ENCODE results near the gene RBM10.

RBM10 gene

DNA sequence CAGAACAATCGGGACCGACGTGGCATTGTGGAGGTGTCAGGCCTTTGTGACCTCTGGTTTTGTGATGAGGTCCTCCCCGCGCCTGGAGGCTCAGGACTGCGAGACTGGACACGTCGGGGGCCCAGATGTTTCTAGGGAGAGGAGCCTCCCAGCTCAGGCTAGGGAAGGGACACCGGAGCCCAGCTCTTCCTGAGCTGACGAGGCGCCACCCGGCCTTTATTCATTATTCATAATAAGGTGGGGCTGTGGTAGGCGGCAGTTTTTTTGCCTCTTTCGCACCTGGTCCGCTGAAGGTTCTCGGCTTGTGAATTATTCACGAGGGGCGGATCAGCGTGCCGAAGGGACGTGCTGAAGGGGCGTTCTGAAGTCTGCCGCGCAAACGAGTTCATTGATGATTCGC is 46.3 kb downstream of the RBM10 start:
- Histone ChIP-seq H3K4me1 (ENCODE audit: insufficient read depth, low read length) (peaks cover 21% of the 10 kb centered on the region), H3K9ac (ENCODE audit: low read length) (peak overlapping the region; percentile 57), H3K9me3 (ENCODE audit: low read length) (no peaks in the 10 kb centered on the region), H3K27me3 (ENCODE audit: control insufficient read depth in 1 of 2, insufficient read depth in 2 of 2, low read length in 2 of 2) (peaks cover 0 to 25% of the 10 kb centered on the region in 2 donors), H3K27ac (ENCODE audit: low read depth, low read length) (no peak overlapping the region), H3K36me3 (ENCODE audit: insufficient read depth, low read length) (no peaks in the 10 kb centered on the region), H3K4me3 (ENCODE audit: low read depth in 1 of 2, low read length in 2 of 2) (peak overlapping the region; percentile 11 to 72)

DNA sequence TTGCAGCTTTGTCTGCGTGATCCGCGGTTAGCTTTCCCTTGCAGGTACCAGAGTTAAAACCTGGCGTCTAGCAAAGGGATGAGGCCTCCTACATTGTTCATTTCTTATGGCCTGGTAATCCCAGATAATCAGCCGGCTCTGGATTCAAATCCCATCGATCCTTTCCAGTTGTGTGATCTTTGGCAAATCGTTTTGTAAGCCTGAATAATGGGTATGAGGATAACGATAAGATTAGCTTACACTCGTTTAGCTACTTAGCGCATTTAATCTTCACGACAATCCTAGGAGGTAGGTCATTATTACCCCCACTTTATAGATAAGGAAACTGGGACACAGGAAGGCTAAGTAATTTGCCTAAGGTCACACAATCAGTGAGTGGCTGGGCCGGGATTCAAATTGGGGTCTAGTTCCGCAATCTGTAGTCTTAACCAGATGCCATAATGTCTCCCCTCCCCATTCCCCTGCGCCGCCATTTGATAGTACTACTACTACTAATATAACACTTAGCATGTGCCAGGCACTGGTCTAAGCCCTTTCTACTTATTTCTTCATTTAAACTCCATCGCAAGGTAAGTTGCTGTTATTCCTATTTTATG is 46.9 kb downstream of the RBM10 start:
- Histone ChIP-seq H3K36me3 (ENCODE audit: insufficient read depth, low read length) (no peaks in the 10 kb centered on the region), H3K27ac (ENCODE audit: low read depth, low read length) (no peak overlapping the region), H3K27me3 (ENCODE audit: control insufficient read depth in 1 of 2, insufficient read depth in 2 of 2, low read length in 2 of 2) (peaks cover 0 to 24% of the 10 kb centered on the region in 2 donors), H3K4me3 (ENCODE audit: low read depth in 1 of 2, low read length in 2 of 2) (peak overlapping the region in 1 of 2 donors; percentile 72), H3K9me3 (ENCODE audit: low read length) (no peaks in the 10 kb centered on the region), H3K9ac (ENCODE audit: low read length) (no peak overlapping the region), H3K4me1 (ENCODE audit: insufficient read depth, low read length) (peaks cover 27% of the 10 kb centered on the region)

DNA sequence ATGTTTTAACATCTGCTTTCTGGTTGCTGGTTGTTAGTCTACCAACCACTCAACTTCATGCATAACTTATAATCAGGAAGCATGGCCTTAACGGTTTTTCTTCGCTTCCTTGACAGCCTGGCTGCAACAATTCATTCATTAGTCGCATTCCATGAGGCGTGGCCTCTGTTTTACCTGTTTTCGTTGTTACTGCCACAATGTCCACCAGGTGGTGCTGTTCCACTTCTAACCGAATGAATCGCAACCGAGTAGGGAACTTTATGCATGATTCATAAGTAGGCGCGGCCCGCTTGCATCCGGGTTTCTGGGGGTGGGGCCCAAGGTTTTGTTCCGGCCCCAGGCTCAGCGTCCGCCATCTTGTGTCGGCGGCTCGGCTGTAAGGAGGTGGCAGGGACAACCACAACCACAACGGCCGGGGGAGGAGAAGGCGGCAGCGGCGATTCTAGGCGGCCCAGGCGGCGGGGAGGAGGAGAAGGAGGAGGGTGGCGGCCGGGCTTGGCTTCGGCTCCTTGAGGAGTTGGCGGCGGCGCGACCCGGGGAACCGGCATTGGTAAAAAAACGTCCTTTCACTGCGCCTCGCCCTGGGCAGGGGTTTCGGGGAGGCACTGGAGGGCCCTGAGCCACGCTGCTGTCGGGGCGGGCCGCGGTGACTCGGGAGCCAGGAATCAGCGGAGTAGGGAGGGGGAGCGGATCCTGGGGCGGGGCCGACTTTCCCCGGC is 48.6 kb downstream of the RBM10 start, which contains the start of gene UBA1:
TSS of gene UBA1 (plus strand) at position 355 of the 719 bp plus-strand sequence. CDS start 4,974 bp downstream, outside the sequence.
- Histone ChIP-seq H3K36me3 (ENCODE audit: insufficient read depth, low read length) (peaks cover 9% of the 10 kb centered on the region), H3K4me3 (ENCODE audit: low read depth in 1 of 2, low read length in 2 of 2) (peak within 1 kb of the TSS; percentile 63 to 88), H3K9ac (ENCODE audit: low read length) (peak within 1 kb of the TSS; percentile 96), H3K4me1 (ENCODE audit: insufficient read depth, low read length) (peaks cover 42% of the 10 kb centered on the region), H3K27ac (ENCODE audit: low read depth, low read length) (peak within 1 kb of the TSS; percentile 70), H3K27me3 (ENCODE audit: control insufficient read depth in 1 of 2, insufficient read depth in 2 of 2, low read length in 2 of 2) (peaks cover 0 to 21% of the 10 kb centered on the region in 2 donors), H3K9me3 (ENCODE audit: low read length) (no peaks in the 10 kb centered on the region)

DNA sequence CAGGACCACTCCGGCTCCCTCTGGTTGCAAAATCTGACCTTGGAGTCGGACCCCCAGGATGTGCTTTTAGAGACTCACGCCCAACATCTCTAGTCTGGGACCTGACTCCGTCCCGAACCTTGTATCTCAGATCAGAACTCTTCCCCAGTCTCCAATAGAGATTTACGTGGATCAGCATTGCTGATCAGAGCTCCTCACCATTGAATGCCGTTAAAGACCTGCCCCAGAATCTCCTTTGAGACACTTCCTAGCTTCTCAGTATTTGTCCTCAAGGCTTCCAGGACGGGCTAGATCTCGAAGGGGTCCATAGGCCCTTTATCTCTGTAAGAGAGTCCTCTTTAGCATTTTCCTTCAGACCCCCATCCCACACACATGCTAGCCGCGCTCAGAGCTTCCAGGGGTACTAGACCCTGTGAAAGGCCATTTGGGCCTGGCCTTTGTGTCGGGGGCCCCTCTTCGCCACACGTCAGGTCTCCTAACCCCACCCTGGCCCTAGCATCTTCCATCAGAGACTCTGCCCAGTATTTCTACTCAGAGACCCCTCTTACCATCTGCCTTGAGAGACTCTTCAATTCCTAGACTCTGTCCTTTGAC is 49.3 kb downstream of the RBM10 start:
- Histone ChIP-seq H3K9ac (ENCODE audit: low read length) (peak overlapping the region; percentile 96), H3K4me1 (ENCODE audit: insufficient read depth, low read length) (peaks cover 43% of the 10 kb centered on the region), H3K27ac (ENCODE audit: low read depth, low read length) (peak overlapping the region; percentile 70), H3K27me3 (ENCODE audit: control insufficient read depth in 1 of 2, insufficient read depth in 2 of 2, low read length in 2 of 2) (peaks cover 0 to 21% of the 10 kb centered on the region in 2 donors), H3K4me3 (ENCODE audit: low read depth in 1 of 2, low read length in 2 of 2) (peak overlapping the region; percentile 63 to 88), H3K9me3 (ENCODE audit: low read length) (no peaks in the 10 kb centered on the region), H3K36me3 (ENCODE audit: insufficient read depth, low read length) (peaks cover 15% of the 10 kb centered on the region)

DNA sequence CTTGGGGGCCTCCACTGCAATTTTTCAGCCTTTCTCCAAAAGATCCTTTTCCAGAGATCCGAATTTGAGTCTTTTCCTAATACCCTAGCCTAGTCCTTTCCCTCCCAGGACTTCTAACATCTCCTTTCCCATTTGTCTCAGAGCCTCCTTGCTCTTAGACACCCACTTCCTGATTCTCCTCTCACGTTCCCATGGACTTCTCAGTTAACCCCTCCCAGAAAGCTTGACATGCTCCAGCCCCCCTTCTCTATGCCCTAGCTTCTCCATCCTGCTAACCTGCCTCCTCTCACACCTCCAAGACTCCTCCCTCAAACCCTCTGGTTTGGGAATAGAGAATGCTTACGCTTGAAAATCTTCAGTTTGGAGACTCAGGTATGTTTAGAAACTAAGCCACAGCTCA is 51.1 kb downstream of the RBM10 start:
- peaks cover 31% of the 10 kb centered on the region for H3K36me3 ChIP-seq (ENCODE audit: insufficient read depth, low read length)
- no peak overlapping the region for H3K27ac ChIP-seq (ENCODE audit: low read depth, low read length)
- H3K9ac ChIP-seq (ENCODE audit: low read length) = peak overlapping the region; percentile 32
- H3K9me3 ChIP-seq (ENCODE audit: low read length) = no peaks in the 10 kb centered on the region
- peaks cover 43% of the 10 kb centered on the region for H3K4me1 ChIP-seq (ENCODE audit: insufficient read depth, low read length)
- H3K27me3 ChIP-seq (ENCODE audit: control insufficient read depth in 1 of 2, insufficient read depth in 2 of 2, low read length in 2 of 2) = peaks cover 0 to 3% of the 10 kb centered on the region in 2 donors
- no peak overlapping the region for H3K4me3 ChIP-seq (ENCODE audit: low read depth in 1 of 2, low read length in 2 of 2)

DNA sequence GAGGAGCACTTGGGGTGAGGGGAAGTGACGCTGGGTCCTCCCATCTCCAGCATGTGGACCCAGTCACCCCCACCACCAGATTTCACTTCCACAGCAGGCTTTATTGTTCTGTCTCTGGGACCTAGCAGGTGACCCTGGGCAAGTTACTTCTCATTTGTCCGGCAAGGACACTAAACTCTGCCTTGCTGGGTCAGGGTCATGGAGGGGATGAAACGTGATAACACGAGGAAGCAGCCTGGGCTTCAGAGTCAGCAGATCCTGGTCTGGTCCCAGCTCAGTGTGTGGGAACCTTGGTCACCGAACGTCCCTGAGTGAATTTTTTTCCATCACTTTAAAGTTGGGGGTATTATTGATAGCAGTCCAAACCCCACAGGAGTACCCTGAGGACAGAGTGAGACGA is 52.5 kb downstream of the RBM10 start:
- no peak overlapping the region for H3K4me3 ChIP-seq (ENCODE audit: low read depth in 1 of 2, low read length in 2 of 2)
- no peaks in the 10 kb centered on the region for H3K27me3 ChIP-seq (ENCODE audit: control insufficient read depth in 1 of 2, insufficient read depth in 2 of 2, low read length in 2 of 2)
- H3K36me3 ChIP-seq (ENCODE audit: insufficient read depth, low read length) = peaks cover 45% of the 10 kb centered on the region
- no peaks in the 10 kb centered on the region for H3K9me3 ChIP-seq (ENCODE audit: low read length)
- H3K9ac ChIP-seq (ENCODE audit: low read length) = no peak overlapping the region
- peaks cover 43% of the 10 kb centered on the region for H3K4me1 ChIP-seq (ENCODE audit: insufficient read depth, low read length)
- no peak overlapping the region for H3K27ac ChIP-seq (ENCODE audit: low read depth, low read length)

DNA sequence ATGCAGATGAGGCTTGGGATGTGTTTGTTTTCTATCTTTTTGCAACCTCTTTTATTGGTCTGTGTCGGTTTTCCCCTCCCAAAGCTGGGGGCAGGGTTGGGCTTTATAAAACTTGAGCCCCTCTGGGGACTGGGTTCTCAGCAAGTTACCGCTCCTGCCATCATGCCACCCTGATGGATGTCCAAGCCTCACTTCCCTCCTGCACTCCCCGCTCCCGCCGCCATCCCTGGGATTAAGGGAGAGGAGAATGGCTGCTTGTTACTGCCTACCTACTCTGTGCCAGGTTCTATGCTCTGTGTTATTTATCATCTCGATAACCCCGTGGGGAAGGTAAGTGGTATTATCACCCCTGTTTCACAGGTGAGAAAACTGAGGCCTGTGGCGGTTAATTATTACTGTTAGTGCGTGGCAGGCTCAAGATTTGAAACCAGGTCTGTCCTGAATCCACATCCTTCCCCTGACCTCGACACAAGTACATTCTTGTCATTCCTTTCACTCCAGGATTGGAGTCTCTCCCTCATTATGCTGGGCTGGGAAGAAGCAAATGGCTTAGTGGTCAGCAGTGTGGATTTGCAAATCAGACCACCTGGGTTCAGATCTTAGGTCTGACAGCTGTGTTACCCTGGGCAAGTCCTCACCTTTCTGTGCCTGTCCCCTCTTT is 53.1 kb downstream of the RBM10 start:
- Histone ChIP-seq H3K9ac (ENCODE audit: low read length) (no peak overlapping the region), H3K27me3 (ENCODE audit: control insufficient read depth in 1 of 2, insufficient read depth in 2 of 2, low read length in 2 of 2) (no peaks in the 10 kb centered on the region), H3K4me1 (ENCODE audit: insufficient read depth, low read length) (peaks cover 43% of the 10 kb centered on the region), H3K36me3 (ENCODE audit: insufficient read depth, low read length) (peaks cover 51% of the 10 kb centered on the region), H3K4me3 (ENCODE audit: low read depth in 1 of 2, low read length in 2 of 2) (no peak overlapping the region), H3K9me3 (ENCODE audit: low read length) (no peaks in the 10 kb centered on the region), H3K27ac (ENCODE audit: low read depth, low read length) (no peak overlapping the region)

DNA sequence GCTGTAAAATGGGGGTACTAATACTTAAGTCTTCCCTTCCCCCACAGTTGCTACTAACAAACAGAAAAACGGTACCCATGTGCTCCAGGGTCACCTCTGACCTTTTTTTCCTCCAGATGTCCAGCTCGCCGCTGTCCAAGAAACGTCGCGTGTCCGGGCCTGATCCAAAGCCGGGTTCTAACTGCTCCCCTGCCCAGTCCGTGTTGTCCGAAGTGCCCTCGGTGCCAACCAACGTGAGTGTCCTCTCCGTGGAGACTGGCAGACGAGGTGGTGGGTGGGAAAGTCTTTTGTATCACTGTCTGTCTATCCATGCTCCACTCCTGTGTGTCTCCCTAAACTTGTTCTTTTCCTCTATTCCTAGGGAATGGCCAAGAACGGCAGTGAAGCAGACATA is 53.7 kb downstream of the RBM10 start:
- Histone ChIP-seq H3K27me3 (ENCODE audit: control insufficient read depth in 1 of 2, insufficient read depth in 2 of 2, low read length in 2 of 2) (no peaks in the 10 kb centered on the region), H3K4me1 (ENCODE audit: insufficient read depth, low read length) (peaks cover 43% of the 10 kb centered on the region), H3K9me3 (ENCODE audit: low read length) (no peaks in the 10 kb centered on the region), H3K4me3 (ENCODE audit: low read depth in 1 of 2, low read length in 2 of 2) (no peak overlapping the region), H3K9ac (ENCODE audit: low read length) (no peak overlapping the region), H3K36me3 (ENCODE audit: insufficient read depth, low read length) (peaks cover 56% of the 10 kb centered on the region), H3K27ac (ENCODE audit: low read depth, low read length) (no peak overlapping the region)

DNA sequence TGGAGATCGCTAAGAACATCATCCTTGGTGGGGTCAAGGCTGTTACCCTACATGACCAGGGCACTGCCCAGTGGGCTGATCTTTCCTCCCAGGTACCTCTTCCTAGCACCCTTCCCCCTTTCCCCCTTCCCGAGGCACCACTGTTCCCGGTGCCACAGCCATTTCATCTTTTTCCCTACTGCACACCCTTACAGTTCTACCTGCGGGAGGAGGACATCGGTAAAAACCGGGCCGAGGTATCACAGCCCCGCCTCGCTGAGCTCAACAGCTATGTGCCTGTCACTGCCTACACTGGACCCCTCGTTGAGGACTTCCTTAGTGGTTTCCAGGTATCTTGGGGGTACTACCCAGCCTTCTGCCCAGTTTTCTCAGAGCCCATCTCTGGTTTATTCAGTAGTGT is 54.3 kb downstream of the RBM10 start:
- Histone ChIP-seq H3K9me3 (ENCODE audit: low read length) (no peaks in the 10 kb centered on the region), H3K4me1 (ENCODE audit: insufficient read depth, low read length) (peaks cover 43% of the 10 kb centered on the region), H3K27me3 (ENCODE audit: control insufficient read depth in 1 of 2, insufficient read depth in 2 of 2, low read length in 2 of 2) (no peaks in the 10 kb centered on the region), H3K4me3 (ENCODE audit: low read depth in 1 of 2, low read length in 2 of 2) (no peak overlapping the region), H3K36me3 (ENCODE audit: insufficient read depth, low read length) (peaks cover 63% of the 10 kb centered on the region), H3K9ac (ENCODE audit: low read length) (no peak overlapping the region), H3K27ac (ENCODE audit: low read depth, low read length) (no peak overlapping the region)

DNA sequence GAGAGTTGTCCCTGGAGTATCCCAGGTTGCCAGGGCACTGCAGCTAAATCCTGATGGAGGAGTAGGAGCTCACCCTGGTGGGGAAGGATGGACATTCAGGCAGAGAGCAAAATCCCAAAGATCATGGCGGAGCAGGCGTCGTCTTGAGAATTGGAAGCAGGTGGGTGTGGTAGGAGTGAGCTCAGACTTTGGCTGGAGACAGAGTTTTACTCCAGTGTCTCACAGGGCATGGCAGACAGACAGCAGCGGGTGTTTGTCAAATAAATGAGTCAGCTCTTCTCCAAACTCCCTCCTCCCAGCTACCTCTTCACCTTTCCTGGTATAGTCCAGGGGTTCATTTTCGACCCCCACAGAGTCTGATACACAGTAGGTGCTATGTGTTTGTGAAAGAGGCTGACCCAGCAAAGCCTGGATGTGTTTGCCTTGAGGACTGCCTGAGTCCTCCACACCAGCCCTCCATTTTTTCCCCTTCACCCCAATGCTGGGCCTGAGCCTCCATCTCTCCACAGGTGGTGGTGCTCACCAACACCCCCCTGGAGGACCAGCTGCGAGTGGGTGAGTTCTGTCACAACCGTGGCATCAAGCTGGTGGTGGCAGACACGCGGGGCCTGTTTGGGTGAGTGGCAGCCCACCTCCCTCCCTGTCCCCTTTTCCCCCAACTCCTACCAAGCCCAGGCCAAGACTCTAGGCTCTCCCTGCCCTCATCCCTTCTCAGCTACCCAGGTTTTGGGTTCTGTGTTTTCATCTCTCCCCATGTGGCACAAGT is 55.5 kb downstream of the RBM10 start:
- no peak overlapping the region for H3K9ac ChIP-seq (ENCODE audit: low read length)
- H3K27ac ChIP-seq (ENCODE audit: low read depth, low read length) = no peak overlapping the region

More for the DNA sequence above, 55.5 kb downstream of the RBM10 start:
- Histone ChIP-seq H3K4me1 (ENCODE audit: insufficient read depth, low read length) (peaks cover 30% of the 10 kb centered on the region), H3K27me3 (ENCODE audit: control insufficient read depth in 1 of 2, insufficient read depth in 2 of 2, low read length in 2 of 2) (no peaks in the 10 kb centered on the region), H3K9me3 (ENCODE audit: low read length) (no peaks in the 10 kb centered on the region), H3K4me3 (ENCODE audit: low read depth in 1 of 2, low read length in 2 of 2) (no peak overlapping the region), H3K36me3 (ENCODE audit: insufficient read depth, low read length) (peaks cover 75% of the 10 kb centered on the region)
